HG03103 (cell line): ENCODE measurements around the gene AFF1.
A peak's percentile ranks its signal among the peaks of the same experiment; 100 is the strongest.

Experiments used
- ATAC-seq: cut with Tn5 transposase; IDR thresholded peaks from one replicate; pipeline ENCODE4 v1.9.1; 2021; ENCODE audit warnings: low read depth; ENCODE audit not compliant: unreplicated experiment

Gene AFF1, protein sequence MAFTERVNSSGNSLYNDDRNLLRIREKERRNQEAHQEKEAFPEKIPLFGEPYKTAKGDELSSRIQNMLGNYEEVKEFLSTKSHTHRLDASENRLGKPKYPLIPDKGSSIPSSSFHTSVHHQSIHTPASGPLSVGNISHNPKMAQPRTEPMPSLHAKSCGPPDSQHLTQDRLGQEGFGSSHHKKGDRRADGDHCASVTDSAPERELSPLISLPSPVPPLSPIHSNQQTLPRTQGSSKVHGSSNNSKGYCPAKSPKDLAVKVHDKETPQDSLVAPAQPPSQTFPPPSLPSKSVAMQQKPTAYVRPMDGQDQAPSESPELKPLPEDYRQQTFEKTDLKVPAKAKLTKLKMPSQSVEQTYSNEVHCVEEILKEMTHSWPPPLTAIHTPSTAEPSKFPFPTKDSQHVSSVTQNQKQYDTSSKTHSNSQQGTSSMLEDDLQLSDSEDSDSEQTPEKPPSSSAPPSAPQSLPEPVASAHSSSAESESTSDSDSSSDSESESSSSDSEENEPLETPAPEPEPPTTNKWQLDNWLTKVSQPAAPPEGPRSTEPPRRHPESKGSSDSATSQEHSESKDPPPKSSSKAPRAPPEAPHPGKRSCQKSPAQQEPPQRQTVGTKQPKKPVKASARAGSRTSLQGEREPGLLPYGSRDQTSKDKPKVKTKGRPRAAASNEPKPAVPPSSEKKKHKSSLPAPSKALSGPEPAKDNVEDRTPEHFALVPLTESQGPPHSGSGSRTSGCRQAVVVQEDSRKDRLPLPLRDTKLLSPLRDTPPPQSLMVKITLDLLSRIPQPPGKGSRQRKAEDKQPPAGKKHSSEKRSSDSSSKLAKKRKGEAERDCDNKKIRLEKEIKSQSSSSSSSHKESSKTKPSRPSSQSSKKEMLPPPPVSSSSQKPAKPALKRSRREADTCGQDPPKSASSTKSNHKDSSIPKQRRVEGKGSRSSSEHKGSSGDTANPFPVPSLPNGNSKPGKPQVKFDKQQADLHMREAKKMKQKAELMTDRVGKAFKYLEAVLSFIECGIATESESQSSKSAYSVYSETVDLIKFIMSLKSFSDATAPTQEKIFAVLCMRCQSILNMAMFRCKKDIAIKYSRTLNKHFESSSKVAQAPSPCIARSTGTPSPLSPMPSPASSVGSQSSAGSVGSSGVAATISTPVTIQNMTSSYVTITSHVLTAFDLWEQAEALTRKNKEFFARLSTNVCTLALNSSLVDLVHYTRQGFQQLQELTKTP

GRCh38 chr4:86934771-86935565, at the start of gene AFF1:
TSS of gene AFF1 (plus strand) at chr4:86935011. CDS start at chr4:86948534, 13,523 bp downstream.
- peak; percentile 38 for ATAC-seq

GRCh38 chr4:86890790-86891189, 44.0 kb upstream of the AFF1 start:
- no peak for ATAC-seq

GRCh38 chr4:86891762-86892635, 42.8 kb upstream of the AFF1 start, which contains the start of gene C4orf36:
TSS of gene C4orf36 (minus strand) at chr4:86892422. CDS start at chr4:86891520, 902 bp downstream.
- ATAC-seq, result peak; percentile 51

GRCh38 chr4:86892636-86892960, 42.2 kb upstream of the AFF1 start:
- ATAC-seq, result peak; percentile 3

DNA sequence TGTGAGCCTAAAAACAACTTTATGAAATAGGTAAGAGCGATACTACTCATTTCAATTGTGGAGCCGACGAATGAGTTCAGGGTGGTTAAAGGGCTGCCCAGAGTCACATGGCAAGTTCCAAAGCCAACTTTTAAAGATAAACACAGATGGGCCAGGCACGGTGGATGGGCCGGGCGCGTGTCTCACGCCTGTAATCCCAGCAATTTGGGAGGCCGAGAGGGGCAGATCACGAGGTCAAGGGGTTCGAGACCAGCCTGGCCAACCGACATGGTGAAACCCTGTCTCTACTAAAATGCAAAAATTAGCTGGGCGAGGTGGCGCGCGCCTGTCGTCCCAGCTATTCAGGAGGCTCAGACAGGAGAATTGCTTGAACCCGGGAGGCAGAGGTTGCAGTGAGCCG, 41.7 kb upstream of the AFF1 start:
- ATAC-seq, result no peak

- ATAC-seq, result no peak
Observed at GRCh38 chr4:86894455-86894854, 40.4 kb upstream of the AFF1 start.

DNA sequence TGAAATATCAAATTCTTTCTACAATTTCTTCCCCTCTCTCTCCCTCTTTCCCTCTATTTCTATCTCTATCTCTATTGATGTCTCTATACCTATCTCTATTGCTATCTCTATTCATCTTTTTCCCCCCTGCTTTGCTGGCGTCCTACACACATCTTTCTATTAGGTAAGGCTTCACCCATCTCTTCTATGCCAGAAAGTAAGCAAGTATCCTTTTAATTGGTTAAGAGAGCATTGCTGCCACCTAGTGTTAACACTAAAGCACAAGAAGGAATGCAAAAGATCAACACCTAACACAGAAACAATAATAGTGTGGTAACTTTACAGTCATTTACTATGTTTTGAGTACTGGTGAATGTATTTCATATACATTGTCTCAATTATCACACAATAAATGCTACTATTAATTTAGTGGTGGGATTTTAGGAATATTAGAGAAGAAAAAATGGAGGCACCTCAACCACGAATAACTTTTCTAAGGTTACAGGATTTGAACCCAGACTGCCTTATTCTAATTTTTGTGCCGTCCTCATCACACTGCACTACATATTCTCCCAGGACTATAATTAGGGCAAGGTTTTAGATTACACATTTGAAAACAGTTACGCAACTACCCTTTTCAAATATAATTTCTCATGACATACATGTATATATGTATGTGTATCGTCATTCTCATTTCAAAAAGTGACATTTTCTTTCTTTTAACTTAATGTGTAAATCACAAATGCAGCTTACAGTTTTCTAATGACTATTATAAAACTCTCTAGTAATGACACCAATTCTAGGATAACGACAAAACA, 38.9 kb upstream of the AFF1 start:
- peak; percentile 39 for ATAC-seq

DNA sequence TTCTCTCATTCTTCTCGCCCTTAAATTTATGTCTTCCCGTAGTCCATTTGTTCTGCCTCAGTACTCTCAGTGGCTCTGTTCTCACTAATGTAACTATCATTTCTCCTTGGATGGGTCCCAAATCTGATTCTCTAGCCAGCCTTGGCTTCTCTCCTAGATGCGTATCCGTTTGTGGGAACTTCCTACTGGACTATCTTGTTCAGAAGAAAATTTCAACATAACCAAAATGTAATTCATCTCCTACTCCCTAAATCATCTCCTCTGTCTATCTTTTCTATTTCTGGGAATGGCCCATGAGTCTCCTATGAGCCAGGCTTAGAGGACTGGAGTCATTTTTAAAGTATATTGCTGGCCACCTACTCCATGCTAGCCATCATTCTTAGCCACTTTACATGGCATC, 38.2 kb upstream of the AFF1 start:
- ATAC-seq, result no peak

DNA sequence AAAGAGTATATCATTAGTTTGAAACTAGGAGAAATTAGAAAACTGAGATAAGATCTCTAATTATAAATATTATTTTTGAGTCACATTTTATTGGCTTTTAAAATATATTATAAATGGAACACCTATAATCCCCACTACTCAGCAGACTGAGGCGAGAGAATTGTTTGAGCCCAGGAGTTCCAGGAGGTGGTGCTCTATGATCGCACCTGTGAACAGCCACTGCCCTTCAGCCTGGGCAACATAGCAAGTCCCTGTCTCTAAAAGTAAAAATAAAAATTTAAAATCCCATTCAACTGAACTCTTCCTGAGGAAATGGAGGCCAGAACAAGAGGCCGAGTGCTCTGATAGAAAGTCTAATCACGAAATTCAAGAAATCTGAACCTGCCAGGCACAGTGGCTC, 36.2 kb upstream of the AFF1 start:
- no peak for ATAC-seq

DNA sequence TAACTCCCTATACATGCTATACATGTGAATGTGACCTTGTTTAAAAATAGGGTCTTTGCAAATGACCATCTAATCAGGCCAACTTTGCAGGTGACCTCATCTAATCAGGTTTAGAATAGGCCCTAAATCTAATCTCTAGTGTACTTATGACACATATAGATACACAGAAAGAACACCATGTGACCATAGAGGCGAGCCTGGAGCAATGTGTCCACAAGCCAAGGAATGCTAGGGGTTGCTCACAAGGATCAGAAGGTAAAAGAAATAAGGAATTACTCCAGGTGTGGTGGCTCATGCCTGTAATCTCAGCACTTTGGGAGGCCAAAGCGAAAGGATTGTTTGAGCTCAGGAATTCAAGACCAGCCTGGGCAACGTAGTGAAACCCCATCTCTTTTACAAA, 32.9 kb upstream of the AFF1 start:
- ATAC-seq, result no peak

DNA sequence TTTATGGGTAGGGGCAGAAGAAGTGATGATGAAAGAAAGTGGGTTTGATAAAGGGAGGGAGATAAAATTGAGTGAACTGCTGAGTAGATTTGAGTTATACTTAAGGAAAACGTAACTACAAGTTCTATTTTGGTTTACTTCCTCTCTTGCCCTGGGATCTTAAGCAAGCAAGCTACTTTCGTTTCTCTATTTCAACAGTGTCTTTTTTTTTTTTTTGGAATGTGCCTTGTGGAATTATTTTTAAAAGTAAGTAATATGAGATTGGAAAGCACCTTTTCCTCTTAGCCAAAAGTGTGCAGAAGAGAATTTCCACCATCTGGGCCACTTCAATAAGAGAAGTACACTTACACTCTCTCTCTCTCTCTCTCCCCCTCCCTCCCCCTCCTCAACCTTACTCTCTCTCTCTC, 26.6 kb upstream of the AFF1 start:
- ATAC-seq, result no peak

DNA sequence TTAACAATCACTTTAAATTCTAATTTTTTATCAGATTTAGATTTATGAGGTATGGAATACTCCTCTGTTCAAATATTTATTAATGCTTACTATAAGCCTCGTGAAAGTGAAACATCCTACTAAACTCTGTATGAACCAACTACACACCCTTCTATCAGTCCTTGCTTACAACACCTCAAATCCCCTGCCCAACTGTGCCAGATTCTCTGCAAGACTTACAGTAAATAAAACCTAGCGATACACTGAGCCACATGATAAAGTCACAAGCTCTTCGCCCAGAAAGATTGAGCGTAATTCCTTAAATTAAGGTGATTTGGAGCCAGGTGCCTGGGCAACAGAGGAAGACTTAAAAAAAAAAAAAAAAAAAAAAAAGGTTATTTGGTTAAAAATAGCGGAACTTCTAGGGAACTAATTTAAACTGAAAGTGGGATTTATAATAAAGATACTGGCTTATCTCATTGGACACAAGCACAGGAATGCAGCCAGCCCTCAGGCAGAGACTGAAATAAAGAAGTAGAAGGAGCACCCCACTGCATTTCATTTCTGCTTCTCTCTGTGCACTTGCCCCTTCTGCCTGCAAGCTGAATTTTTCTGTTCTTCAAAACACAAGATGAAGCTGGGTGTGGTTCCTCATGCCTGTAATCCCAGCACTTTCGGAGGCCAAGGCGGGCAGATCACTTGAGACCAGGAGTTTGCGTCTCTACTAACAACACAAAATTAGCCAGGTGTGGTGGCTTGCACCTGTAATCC, 25.1 kb upstream of the AFF1 start:
- ATAC-seq, result no peak

DNA sequence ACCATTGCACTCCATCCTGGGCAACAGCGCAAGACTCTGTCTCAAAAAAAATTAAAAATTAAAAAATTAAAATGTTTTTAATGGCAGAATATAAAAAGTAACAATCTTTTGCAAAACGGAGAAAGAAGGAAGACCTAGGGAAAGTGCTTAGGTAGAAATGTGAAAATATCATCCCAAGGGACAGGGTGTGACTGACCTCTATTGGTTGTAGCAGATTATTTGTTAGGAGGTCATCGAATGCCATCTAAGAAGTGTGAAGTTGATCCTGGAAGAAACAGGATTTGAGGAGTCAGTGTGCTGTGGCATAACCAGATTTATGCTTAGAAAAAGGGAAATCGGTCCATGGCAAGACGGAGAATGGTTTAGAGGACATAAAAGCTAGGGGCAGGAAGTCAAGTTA, 24.4 kb upstream of the AFF1 start:
- ATAC-seq, result no peak

- no peak for ATAC-seq
Observed at GRCh38 chr4:86910820-86911684, 23.8 kb upstream of the AFF1 start.

DNA sequence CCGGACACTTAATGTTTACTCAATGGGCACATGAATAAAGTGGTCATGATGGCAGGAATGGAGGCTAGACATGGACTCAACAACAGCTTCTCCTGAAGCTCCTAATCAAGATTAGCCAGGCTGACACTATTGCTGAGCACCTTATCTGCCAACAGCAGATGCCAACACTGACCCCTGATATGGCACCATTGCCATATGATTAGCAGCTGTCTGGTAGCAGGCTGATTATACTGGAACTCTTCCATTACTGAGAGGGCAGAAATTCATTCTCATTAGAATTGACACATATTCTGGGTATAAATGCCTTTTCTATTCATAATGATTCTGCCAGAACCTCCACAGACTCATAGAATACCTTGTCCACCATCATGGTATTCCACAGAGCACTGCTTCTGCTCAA, 18.4 kb upstream of the AFF1 start:
- ATAC-seq, result no peak

GRCh38 chr4:86917212-86918039, 17.4 kb upstream of the AFF1 start:
- ATAC-seq, result no peak
